Prostate gland (tissue), 2 donors: ENCODE results near the gene AP1M1. TPM values are rescaled to one million over a fixed set of nuclear protein-coding genes. Genes with fewer than 3 reads are reported as not detected.
A peak's percentile ranks its signal among the peaks of the same experiment; 100 is the strongest.

Experiments
- DNase-seq: peaks from one replicate; pipeline ENCODE4 v3.0.0-alpha.2; 2019; ENCODE audit warnings: low spot score
- H3K27ac ChIP-seq, 2 donors: fragments of 200-600 bp; sonication (generic); 2 replicates each; pipeline ENCODE4 v1.5.1; 2017 to 2019
- H3K27me3 ChIP-seq: fragments of 200-600 bp; sonication (generic); replicated peaks from 2 replicates; pipeline ENCODE4 v1.5.1; 2019; ENCODE audit not compliant: insufficient read depth
- H3K36me3 ChIP-seq, 2 donors: fragments of 200-600 bp; sonication (generic); 1 replicate in 1 of 2; 2 replicates in 1 of 2; pipeline versions ENCODE4 v1.5.1 to v1.8.1; 2017 to 2019
- H3K4me1 ChIP-seq: fragments of 200-600 bp; sonication (generic); replicated peaks from 2 replicates; pipeline ENCODE4 v1.5.1; 2019
- H3K4me3 ChIP-seq, 2 donors: fragments of 200-600 bp; sonication (generic); 2 replicates each; pipeline ENCODE4 v1.5.1; 2017 to 2019
- H3K9me3 ChIP-seq: fragments of 200-600 bp; sonication (generic); 2 replicates; pipeline ENCODE4 v1.5.1; 2017
- CTCF ChIP-seq, 4 experiments: fragments of 200-600 bp in 2 of 4; fragments of 450-650 bp in 2 of 4; sonication (generic) in 2 of 4; IDR thresholded peaks; 1 replicate in 3 of 4; 2 replicates in 1 of 4; pipeline ENCODE4 v1.5.1; 2016 to 2019; ENCODE audit warnings: antibody characterized with exemption in 4 of 4, mild to moderate bottlenecking in 2 of 4, moderate library complexity in 2 of 4
- POLR2A ChIP-seq: fragments of 450-650 bp; IDR thresholded peaks from one replicate; pipeline ENCODE4 v1.6.1; 2016; ENCODE audit warnings: antibody characterized with exemption, mild to moderate bottlenecking
- POLR2AphosphoS5 ChIP-seq: sonication (generic); formaldehyde crosslinking; IDR thresholded peaks from one replicate; pipeline ENCODE4 v1.6.1; 2017; ENCODE audit warnings: antibody characterized with exemption
- WGBS: methylation state at CpG from one replicate; pipeline ENCODE4 v1.1.5; 2018; 5-methylcytosine and 5-hydroxymethylcytosine counted together
- intact Hi-C: fragments of 100-400 bp; cut with DNase I; formaldehyde crosslinking; loops from one replicate; pipeline ENCODE4 v1.14.2; 2022
- total RNA-seq, 2 donors: library from RNA; depleted of rRNA; stranded (reverse); fragments of >200 nt; gene quantifications; one replicate each; pipeline ENCODE4 v1.1.0, GENCODE V29; 2016

Gene AP1M1
- total RNA-seq, 2 donors from 2014 or later, result 45.9 to 130 TPM

GRCh38 chr19:16268676-16269319, 71.1 kb downstream of the AP1M1 start:
- Histone ChIP-seq H3K36me3 (no peaks in the 10 kb centered on the region), H3K27me3 (no peaks in the 10 kb centered on the region), H3K4me3 (no peak overlapping the region), H3K9me3 (no peaks in the 10 kb centered on the region), H3K27ac (no peak overlapping the region), H3K4me1 (no peaks in the 10 kb centered on the region)
- WGBS, result 90% methylated on average over 17 of the region's 17 CpGs
- intact Hi-C loops, result no loop called here
- TF ChIP-seq CTCF (IDR thresholded peaks at IDR 0.05), result no peak
- no peak for TF ChIP-seq POLR2A
- TF ChIP-seq POLR2AphosphoS5, result no peak
- no peak for DNase-seq

GRCh38 chr19:16272945-16273344, 75.2 kb downstream of the AP1M1 start:
- H3K36me3 ChIP-seq, result no peaks in the 10 kb centered on the region
- no peaks in the 10 kb centered on the region for H3K4me1 ChIP-seq
- peak overlapping the region; percentile 20 to 23 for H3K27ac ChIP-seq
- DNase-seq, result no peak
- H3K4me3 ChIP-seq, result no peak overlapping the region
- H3K27me3 ChIP-seq, result no peaks in the 10 kb centered on the region
- no peaks in the 10 kb centered on the region for H3K9me3 ChIP-seq
- TF ChIP-seq CTCF (IDR thresholded peaks at IDR 0.05), result no peak
- no peak for TF ChIP-seq POLR2AphosphoS5
- TF ChIP-seq POLR2A, result no peak
- intact Hi-C loops, result no loop called here
- 14% methylated on average over 14 of the region's 14 CpGs for WGBS

GRCh38 chr19:16274447-16274846, 76.7 kb downstream of the AP1M1 start:
- no peaks in the 10 kb centered on the region for H3K9me3 ChIP-seq
- H3K36me3 ChIP-seq, result no peaks in the 10 kb centered on the region
- WGBS, result 78% methylated on average over 6 of the region's 6 CpGs
- DNase-seq, result no peak
- no peak for TF ChIP-seq POLR2AphosphoS5
- H3K4me1 ChIP-seq, result no peaks in the 10 kb centered on the region
- intact Hi-C loops, result no loop called here
- no peak overlapping the region for H3K4me3 ChIP-seq
- no peak overlapping the region for H3K27ac ChIP-seq
- no peaks in the 10 kb centered on the region for H3K27me3 ChIP-seq

GRCh38 chr19:16280306-16280705, 82.6 kb downstream of the AP1M1 start:
- no peak for TF ChIP-seq POLR2A
- no peak for TF ChIP-seq POLR2AphosphoS5
- no peak for TF ChIP-seq CTCF (IDR thresholded peaks at IDR 0.05)
- DNase-seq, result no peak
- no peaks in the 10 kb centered on the region for H3K9me3 ChIP-seq
- 77% methylated on average over 4 of the region's 4 CpGs for WGBS
- no peaks in the 10 kb centered on the region for H3K36me3 ChIP-seq
- H3K27ac ChIP-seq, result no peak overlapping the region
- intact Hi-C loops, result no loop called here
- H3K4me1 ChIP-seq, result no peaks in the 10 kb centered on the region
- no peaks in the 10 kb centered on the region for H3K27me3 ChIP-seq
- no peak overlapping the region for H3K4me3 ChIP-seq

- no peak overlapping the region for H3K27ac ChIP-seq
- no peak overlapping the region for H3K4me3 ChIP-seq
- H3K36me3 ChIP-seq, result no peaks in the 10 kb centered on the region
- DNase-seq, result no peak
- H3K4me1 ChIP-seq, result no peaks in the 10 kb centered on the region
- H3K27me3 ChIP-seq, result no peaks in the 10 kb centered on the region
- intact Hi-C loops, result no loop called here
- WGBS, result 92% methylated on average over 5 of the region's 5 CpGs
- TF ChIP-seq POLR2AphosphoS5, result no peak
- no peak for TF ChIP-seq POLR2A
- TF ChIP-seq CTCF (IDR thresholded peaks at IDR 0.05), result no peak
- H3K9me3 ChIP-seq, result no peaks in the 10 kb centered on the region
These were observed 84.0 kb downstream of the AP1M1 start for GRCh38 chr19:16281743-16282142.
